Astrocyte of the spinal cord (primary cell): ENCODE data around the gene ADAMTS14.

ENCODE experiments used
- DNase-seq: peaks from one replicate; pipeline ENCODE4 v3.0.0; 2011; ENCODE audit warnings: low read depth, low spot score
- H3K4me3 ChIP-seq: 2 replicates; pipeline ENCODE4 v1.5.1; 2011; ENCODE audit warnings: low read depth, mild to moderate bottlenecking, low read length, moderate library complexity
- CTCF ChIP-seq: IDR thresholded peaks from 2 replicates; pipeline ENCODE4 v1.5.1; 2012; ENCODE audit warnings: low read depth, mild to moderate bottlenecking, low read length, inconsistent platforms
- in situ Hi-C: cut with HindIII; loops from 2 replicates; pipeline ENCODE4 v1.10.0; 2017; ENCODE audit warnings: low sequenced_read_pairs

ADAMTS14 gene

GRCh38 chr10:70773965-70774809, 101.9 kb downstream of the ADAMTS14 start:
- no peak for TF ChIP-seq CTCF
- in situ Hi-C loops = no loop called here
- DNase-seq = no peak
- H3K4me3 ChIP-seq = no peak overlapping the region

GRCh38 chr10:70774810-70775678, 102.7 kb downstream of the ADAMTS14 start:
- in situ Hi-C loops = no loop called here
- DNase-seq = no peak
- TF ChIP-seq CTCF = no peak
- no peak overlapping the region for H3K4me3 ChIP-seq

- no peak for TF ChIP-seq CTCF
- no peak for DNase-seq
- in situ Hi-C loops = no loop called here
- no peak overlapping the region for H3K4me3 ChIP-seq
Observed at GRCh38 chr10:70775679-70776454, 103.6 kb downstream of the ADAMTS14 start.

- no peak for TF ChIP-seq CTCF
- in situ Hi-C loops = no loop called here
- H3K4me3 ChIP-seq = no peak overlapping the region
- DNase-seq = no peak
Observed at GRCh38 chr10:70776455-70777005, 104.2 kb downstream of the ADAMTS14 start.

GRCh38 chr10:70777063-70777875, 105.0 kb downstream of the ADAMTS14 start:
- in situ Hi-C loops = no loop called here
- DNase-seq = no peak
- H3K4me3 ChIP-seq = no peak overlapping the region
- no peak for TF ChIP-seq CTCF
